ENCODE measurements around the gene BPIFB2. TPM values are rescaled to one million over a fixed set of nuclear protein-coding genes. Genes with fewer than 3 reads are reported as not detected.

Gene BPIFB2
- total RNA-seq, 4 donors from 2014 or later, result 0.13 to 138 (median 0.15) TPM; not detected in 1

DNA sequence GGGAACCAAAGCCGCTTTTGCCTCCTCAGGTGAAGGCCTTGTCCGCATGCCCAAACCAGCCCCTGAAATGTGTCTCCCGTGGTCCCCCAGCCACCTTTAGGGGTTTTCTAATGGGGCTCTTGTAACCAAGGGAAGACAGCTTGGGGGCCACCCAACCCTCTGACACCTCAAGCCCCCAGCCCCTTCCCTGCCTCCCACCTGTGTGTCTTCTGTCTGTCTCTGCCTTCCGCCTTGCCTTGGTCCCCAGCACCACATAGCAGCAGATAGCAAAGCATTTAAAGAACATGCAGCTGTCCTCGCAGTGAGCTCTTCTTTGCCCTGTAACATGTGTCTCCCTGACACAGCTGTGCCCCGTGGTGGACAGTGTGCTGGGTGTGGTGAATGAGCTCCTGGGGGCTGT lies 55.8 kb downstream of the BPIFB2 start:
- no peaks in the 10 kb centered on the region for H3K36me3 ChIP-seq
- no peaks in the 10 kb centered on the region for H3K4me1 ChIP-seq
- TF ChIP-seq POLR2A (IDR thresholded peaks at IDR 0.05) (no peak), POLR2AphosphoS5 (IDR thresholded peaks at IDR 0.05) (no peak), EP300 (IDR thresholded peaks at IDR 0.05) (no peak)
- TF ChIP-seq, protein P1, sequence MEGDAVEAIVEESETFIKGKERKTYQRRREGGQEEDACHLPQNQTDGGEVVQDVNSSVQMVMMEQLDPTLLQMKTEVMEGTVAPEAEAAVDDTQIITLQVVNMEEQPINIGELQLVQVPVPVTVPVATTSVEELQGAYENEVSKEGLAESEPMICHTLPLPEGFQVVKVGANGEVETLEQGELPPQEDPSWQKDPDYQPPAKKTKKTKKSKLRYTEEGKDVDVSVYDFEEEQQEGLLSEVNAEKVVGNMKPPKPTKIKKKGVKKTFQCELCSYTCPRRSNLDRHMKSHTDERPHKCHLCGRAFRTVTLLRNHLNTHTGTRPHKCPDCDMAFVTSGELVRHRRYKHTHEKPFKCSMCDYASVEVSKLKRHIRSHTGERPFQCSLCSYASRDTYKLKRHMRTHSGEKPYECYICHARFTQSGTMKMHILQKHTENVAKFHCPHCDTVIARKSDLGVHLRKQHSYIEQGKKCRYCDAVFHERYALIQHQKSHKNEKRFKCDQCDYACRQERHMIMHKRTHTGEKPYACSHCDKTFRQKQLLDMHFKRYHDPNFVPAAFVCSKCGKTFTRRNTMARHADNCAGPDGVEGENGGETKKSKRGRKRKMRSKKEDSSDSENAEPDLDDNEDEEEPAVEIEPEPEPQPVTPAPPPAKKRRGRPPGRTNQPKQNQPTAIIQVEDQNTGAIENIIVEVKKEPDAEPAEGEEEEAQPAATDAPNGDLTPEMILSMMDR (IDR thresholded peaks at IDR 0.05), result no peak
- no peaks in the 10 kb centered on the region for H3K9me3 ChIP-seq
- peaks cover 10% of the 10 kb centered on the region for H3K27me3 ChIP-seq
- no peak for ATAC-seq
- H3K27ac ChIP-seq, result no peak overlapping the region
- 60% methylated on average over 1 of the region's 6 CpGs; no CpG with 5 or more reads in 1 of the 2 donors for WGBS, 2 donors (ENCODE audit: low coverage in 1 of 2)
- no peak overlapping the region for H3K4me3 ChIP-seq

DNA sequence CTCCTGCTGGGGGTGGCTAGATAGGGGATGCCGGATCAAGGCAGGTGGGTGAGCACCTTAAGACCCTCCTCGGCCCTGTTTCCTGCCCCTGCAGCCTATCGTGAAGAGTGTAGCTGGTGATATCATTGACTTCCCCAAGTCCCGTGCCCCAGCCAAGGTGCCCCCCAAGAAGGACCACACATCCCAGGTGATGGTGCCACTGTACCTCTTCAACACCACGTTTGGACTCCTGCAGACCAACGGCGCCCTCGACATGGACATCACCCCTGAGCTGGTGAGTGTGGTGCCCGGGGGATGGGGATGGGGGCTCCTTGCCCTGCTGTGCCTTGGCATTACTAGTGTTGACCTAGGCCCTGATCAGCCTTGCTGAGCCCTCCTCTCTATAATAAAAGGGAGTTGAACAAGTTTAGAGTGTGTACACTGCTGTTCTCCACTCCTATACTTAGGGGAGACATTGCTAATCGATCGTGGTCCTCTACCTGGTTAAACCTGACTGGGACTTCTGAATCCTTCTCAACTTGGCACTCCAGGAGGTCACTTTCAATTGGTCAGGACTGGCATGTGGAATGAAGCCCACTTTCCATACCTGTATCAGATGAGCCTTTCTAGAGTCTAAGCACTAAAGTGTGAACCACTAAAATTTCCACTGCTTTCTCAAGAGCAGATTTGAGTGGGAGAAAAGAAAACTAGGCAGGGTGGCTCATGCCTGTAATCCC lies 57.2 kb downstream of the BPIFB2 start:
- Histone ChIP-seq H3K4me3 (no peak overlapping the region), H3K27ac (no peak overlapping the region), H3K9me3 (no peaks in the 10 kb centered on the region), H3K36me3 (no peaks in the 10 kb centered on the region), H3K4me1 (no peaks in the 10 kb centered on the region), H3K27me3 (peaks cover 6% of the 10 kb centered on the region)
- TF ChIP-seq POLR2A (IDR thresholded peaks at IDR 0.05), result no peak
- TF ChIP-seq, protein P1 (IDR thresholded peaks at IDR 0.05), result no peak
- no peak for TF ChIP-seq POLR2AphosphoS5 (IDR thresholded peaks at IDR 0.05)
- no peak for TF ChIP-seq EP300 (IDR thresholded peaks at IDR 0.05)
- WGBS, 2 donors (ENCODE audit: low coverage in 1 of 2), result 100% methylated on average over 2 of the region's 11 CpGs; no CpG with 5 or more reads in 1 of the 2 donors
- ATAC-seq, result no peak

DNA sequence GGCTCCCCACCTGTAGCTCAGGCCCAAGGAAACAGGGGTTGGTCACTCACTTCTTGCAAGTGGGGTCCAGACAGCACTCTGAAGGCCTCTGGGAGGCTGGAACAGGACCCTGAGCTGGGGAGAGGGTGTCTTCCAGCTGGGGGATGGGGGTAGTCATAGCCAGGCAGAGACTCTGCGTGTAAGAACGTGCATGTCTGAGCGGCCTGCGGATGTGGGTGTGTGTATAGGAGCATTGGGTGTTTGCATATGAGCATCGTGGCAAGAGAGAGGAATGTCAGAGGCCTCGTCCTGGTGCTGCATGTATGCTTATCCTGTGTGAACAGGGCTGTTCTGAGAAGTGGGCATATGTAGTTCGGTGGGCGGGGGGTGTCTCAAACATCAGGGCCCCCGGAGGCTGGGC lies 58.3 kb downstream of the BPIFB2 start:
- no peak for TF ChIP-seq POLR2AphosphoS5 (IDR thresholded peaks at IDR 0.05)
- no peak for TF ChIP-seq POLR2A (IDR thresholded peaks at IDR 0.05)
- TF ChIP-seq EP300 (IDR thresholded peaks at IDR 0.05), result no peak
- TF ChIP-seq, protein P1 (IDR thresholded peaks at IDR 0.05), result no peak
- Histone ChIP-seq H3K27ac (no peak overlapping the region), H3K36me3 (no peaks in the 10 kb centered on the region), H3K4me1 (no peaks in the 10 kb centered on the region), H3K4me3 (no peak overlapping the region), H3K27me3 (peaks cover 5% of the 10 kb centered on the region), H3K9me3 (no peaks in the 10 kb centered on the region)
- no peak for ATAC-seq
- 47 to 85% methylated on average over 5 to 8 of the region's 9 CpGs for WGBS, 2 donors (ENCODE audit: low coverage in 1 of 2)

DNA sequence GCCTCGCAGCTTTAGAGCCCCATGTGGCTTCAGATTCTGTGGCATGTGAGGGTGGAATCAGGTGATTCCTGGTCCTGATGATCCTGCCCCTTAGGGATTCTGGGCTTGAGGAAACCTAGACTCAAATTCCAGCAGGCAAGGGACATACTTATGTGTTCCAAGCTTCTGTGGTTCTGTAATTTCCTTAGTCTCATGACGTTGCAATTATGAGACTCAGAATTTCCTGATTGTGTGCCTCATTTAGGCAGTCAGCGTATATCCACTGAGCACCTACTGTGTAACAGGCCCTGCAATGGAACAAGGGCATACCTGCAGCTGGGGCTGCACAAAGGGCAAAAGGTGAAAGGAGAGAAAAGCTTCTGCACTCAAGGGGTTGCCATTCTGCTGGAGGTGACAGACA lies 60.3 kb downstream of the BPIFB2 start:
- no peak for TF ChIP-seq EP300 (IDR thresholded peaks at IDR 0.05)
- TF ChIP-seq, protein P1 (IDR thresholded peaks at IDR 0.05), result no peak
- no peak for TF ChIP-seq POLR2AphosphoS5 (IDR thresholded peaks at IDR 0.05)
- no peak overlapping the region for H3K4me3 ChIP-seq
- ATAC-seq, result no peak
- no peaks in the 10 kb centered on the region for H3K4me1 ChIP-seq
- H3K36me3 ChIP-seq, result no peaks in the 10 kb centered on the region
- H3K27ac ChIP-seq, result no peak overlapping the region
- 66% methylated on average over 3 of the region's 3 CpGs; no CpG with 5 or more reads in 1 of the 2 donors for WGBS, 2 donors (ENCODE audit: low coverage in 1 of 2)
- H3K27me3 ChIP-seq, result peaks cover 16% of the 10 kb centered on the region
- H3K9me3 ChIP-seq, result no peaks in the 10 kb centered on the region
